GM18909 (cell line): ENCODE measurements around the gene MAP3K7CL.
"Not testable (repeated sequence)": the region's sequence is repeated elsewhere in the genome, so short reads cannot be mapped to it uniquely, and the experiment has no call there.

Experiments
- ATAC-seq: cut with Tn5 transposase; IDR thresholded peaks from one replicate; pipeline ENCODE4 v1.9.1; 2021; ENCODE audit warnings: mild to moderate bottlenecking; ENCODE audit not compliant: unreplicated experiment, poor library complexity

The MAP3K7CL gene

GRCh38 chr21:29125979-29126378, 4.5 kb upstream of the MAP3K7CL start:
- ATAC-seq: no peak

GRCh38 chr21:29133241-29133640, 2.8 kb downstream of the MAP3K7CL start:
- ATAC-seq: no peak

- no peak for ATAC-seq
Observed at GRCh38 chr21:29133796-29134195, 3.4 kb downstream of the MAP3K7CL start.

- no peak for ATAC-seq
Observed at GRCh38 chr21:29135481-29135880, 5.0 kb downstream of the MAP3K7CL start.

- no peak for ATAC-seq
Observed at GRCh38 chr21:29136033-29136432, 5.6 kb downstream of the MAP3K7CL start.

- ATAC-seq: no peak
Observed at GRCh38 chr21:29144736-29145353, 14.4 kb downstream of the MAP3K7CL start.

GRCh38 chr21:29145354-29145782, 14.9 kb downstream of the MAP3K7CL start:
- ATAC-seq: peak; percentile 45

- peak; percentile 46 for ATAC-seq
Observed at GRCh38 chr21:29145852-29146453, 15.5 kb downstream of the MAP3K7CL start.

- no peak for ATAC-seq
Observed at GRCh38 chr21:29146726-29147125, 16.3 kb downstream of the MAP3K7CL start.

- peak; percentile 68 for ATAC-seq
Observed at GRCh38 chr21:29148530-29148929, 18.1 kb downstream of the MAP3K7CL start.

GRCh38 chr21:29149808-29150425, 19.5 kb downstream of the MAP3K7CL start:
- no peak for ATAC-seq

- ATAC-seq: no peak
Observed at GRCh38 chr21:29151931-29152330, 21.5 kb downstream of the MAP3K7CL start.

GRCh38 chr21:29152916-29153315, 22.5 kb downstream of the MAP3K7CL start:
- no peak for ATAC-seq

- ATAC-seq: no peak
Observed at GRCh38 chr21:29154270-29154669, 23.8 kb downstream of the MAP3K7CL start.

GRCh38 chr21:29155118-29155932, 24.9 kb downstream of the MAP3K7CL start:
- ATAC-seq: no peak

GRCh38 chr21:29155933-29156260, 25.5 kb downstream of the MAP3K7CL start:
- ATAC-seq: no peak

GRCh38 chr21:29157080-29157479, 26.6 kb downstream of the MAP3K7CL start:
- no peak for ATAC-seq

GRCh38 chr21:29159842-29160241, 29.4 kb downstream of the MAP3K7CL start:
- no peak for ATAC-seq

GRCh38 chr21:29162825-29163224, 32.4 kb downstream of the MAP3K7CL start:
- not testable (repeated sequence) for ATAC-seq

- ATAC-seq: no peak
Observed at GRCh38 chr21:29163341-29164115, 33.1 kb downstream of the MAP3K7CL start.
